Ovary (tissue), 9 donors: ENCODE results near the gene SCARF2. TPM values are rescaled to one million over a fixed set of nuclear protein-coding genes. Genes with fewer than 3 reads are reported as not detected.

ENCODE experiments used
- DNase-seq, 5 donors: peaks; one replicate each; pipeline ENCODE4 v3.0.0-alpha.2; 2019 to 2020
- H3K27ac ChIP-seq, 2 donors: fragments of 200-600 bp; one replicate each; pipeline versions ENCODE4 v1.5.1 to v1.8.0; 2019 to 2022
- H3K27me3 ChIP-seq: fragments of 200-600 bp; one replicate; pipeline ENCODE4 v1.8.0; 2022
- H3K36me3 ChIP-seq: fragments of 200-600 bp; sonication (generic); one replicate; pipeline ENCODE4 v1.5.1; 2019
- H3K4me1 ChIP-seq: one replicate; pipeline ENCODE4 v1.8.1; 2013; ENCODE audit warnings: mild to moderate bottlenecking, moderate library complexity; ENCODE audit not compliant: insufficient read depth
- H3K4me3 ChIP-seq: fragments of 200-600 bp; sonication (generic); one replicate; pipeline ENCODE4 v1.5.1; 2017
- H3K9me3 ChIP-seq, 2 donors: fragments of 200-600 bp in 1 of 2; sonication (generic) in 1 of 2; one replicate each; pipeline versions ENCODE4 v1.5.1 to v1.8.1; 2013 to 2019; ENCODE audit warnings: mild to moderate bottlenecking in 1 of 2, moderate library complexity in 1 of 2
- CTCF ChIP-seq, 3 donors: fragments of 450-650 bp in 2 of 3; fragments of 200-600 bp in 1 of 3; IDR thresholded peaks; one replicate each; pipeline versions ENCODE4 v1.5.1 to v1.8.0; 2016 to 2022; ENCODE audit warnings: antibody characterized with exemption in 3 of 3, mild to moderate bottlenecking in 1 of 3
- EP300 ChIP-seq: sonication (generic); formaldehyde crosslinking; IDR thresholded peaks from one replicate; pipeline ENCODE4 v1.6.1; 2017; ENCODE audit warnings: antibody characterized with exemption
- POLR2A ChIP-seq: fragments of 450-650 bp; IDR thresholded peaks from one replicate; pipeline ENCODE4 v1.6.1; 2017; ENCODE audit warnings: antibody characterized with exemption, mild to moderate bottlenecking, moderate library complexity
- WGBS, 3 donors: extraction: QIAGEN DNeasy Blood & Tissue Kit in 1 of 3; methylation state at CpG; one replicate each; pipeline versions ENCODE4 v1.1.5 to v1.1.7; 2013 to 2017; 5-methylcytosine and 5-hydroxymethylcytosine counted together
- intact Hi-C, 4 donors: fragments of 100-400 bp; cut with DNase I; formaldehyde crosslinking; loops; one replicate each; pipeline versions ENCODE4 v1.11.0 to v1.15.1; 2022 to 2023
- polyA plus RNA-seq, 2 donors: library from polyadenylated mRNA; stranded (reverse); fragments of 200-250 nt in 1 of 2; fragments of 350-450 nt in 1 of 2; fragmentation: Illumina TruSeq in 1 of 2; extraction: RNeasy Lipid Tissue Mini Kit (QIAGEN cat#74804) in 1 of 2; gene quantifications; one replicate each; pipeline ENCODE4 v1.2.3, GENCODE V29; 2013 to 2014
- total RNA-seq, 7 donors: library from RNA; depleted of rRNA in 2 of 7; stranded (reverse); fragments of >200 nt in 2 of 7; fragmentation: NEBNext Ultra II Directional in 3 of 7; extraction: Animal tissue kit (Norgen Biotek cat#: 25700) in 3 of 7; gene quantifications; one replicate each; pipeline versions ENCODE4 v1.1.0 to v1.2.4, GENCODE V29; 2016 to 2023
- donor health status: DM: no; HTN: no; CAD: no; lungs with moderate emphysema.
- donor health status: DM: no; HTN: no; CAD: no.
- donor health status: Bipolar disorder and iron deficiency.
- donor health status: DM: yes; HTN: yes; CAD: no.
- donor health status: DM: no; HTN: no; CAD: no.
- donor health status: DM: yes; HTN: yes; CAD: no.

The SCARF2 gene
- total and polyA plus RNA-seq, 9 donors: 2.1 to 44.6 (median 19.9) TPM

- DNase-seq: peak in 1 of 5 donors; percentile 32
- Histone ChIP-seq H3K36me3 (no peaks in the 10 kb centered on the region), H3K27ac (no peak overlapping the region), H3K4me1 (peaks cover 15% of the 10 kb centered on the region), H3K27me3 (no peaks in the 10 kb centered on the region), H3K4me3 (no peak overlapping the region), H3K9me3 (no peaks in the 10 kb centered on the region)
- intact Hi-C loops: no loop called here
- TF ChIP-seq EP300 (no peak), CTCF (IDR thresholded peaks at IDR 0.05) (no peak), POLR2A (no peak)
- WGBS, 3 donors: 89 to 93% (median 89%) methylated on average over 4 to 5 of the region's 5 CpGs
Observed at GRCh38 chr22:20439928-20440575, 2.4 kb upstream of the SCARF2 start.

- Histone ChIP-seq H3K4me1 (peaks cover 15% of the 10 kb centered on the region), H3K27ac (no peak overlapping the region), H3K9me3 (no peaks in the 10 kb centered on the region), H3K36me3 (no peaks in the 10 kb centered on the region), H3K4me3 (no peak overlapping the region), H3K27me3 (no peaks in the 10 kb centered on the region)
- intact Hi-C loops: no loop called here
- WGBS, 3 donors: 81 to 89% (median 86%) methylated on average over 4 of the region's 4 CpGs
- peak in 2 of 5 donors; percentile 15 to 31 for DNase-seq
- TF ChIP-seq POLR2A: no peak
Observed at GRCh38 chr22:20439556-20439927, 1.9 kb upstream of the SCARF2 start.

GRCh38 chr22:20438678-20439492 is 1.3 kb upstream of the SCARF2 start:
- Histone ChIP-seq H3K4me1 (peaks cover 15% of the 10 kb centered on the region), H3K36me3 (no peaks in the 10 kb centered on the region), H3K27me3 (no peaks in the 10 kb centered on the region), H3K27ac (peak overlapping the region; percentile 91 to 93), H3K9me3 (no peaks in the 10 kb centered on the region), H3K4me3 (peak overlapping the region; percentile 81)
- 25 to 42% (median 32%) methylated on average over 13 of the region's 13 CpGs for WGBS, 3 donors
- no peak for TF ChIP-seq POLR2A
- TF ChIP-seq EP300: no peak
- TF ChIP-seq CTCF (IDR thresholded peaks at IDR 0.05): no peak
- intact Hi-C loops: no loop called here
- peak in 4 of 5 donors; percentile 37 to 65 (median 48) for DNase-seq

- WGBS, 3 donors: 8 to 11% (median 9%) methylated on average over 6 of the region's 6 CpGs
- H3K4me1 ChIP-seq: peaks cover 15% of the 10 kb centered on the region
- peak overlapping the region; percentile 81 for H3K4me3 ChIP-seq
- TF ChIP-seq EP300 (no peak), CTCF (IDR thresholded peaks at IDR 0.05) (no peak), POLR2A (no peak)
- no peaks in the 10 kb centered on the region for H3K9me3 ChIP-seq
- peak overlapping the region; percentile 91 to 93 for H3K27ac ChIP-seq
- H3K27me3 ChIP-seq: no peaks in the 10 kb centered on the region
- intact Hi-C loops: no loop called here
- no peak for DNase-seq
- no peaks in the 10 kb centered on the region for H3K36me3 ChIP-seq
Observed at GRCh38 chr22:20438427-20438677, 727 bp upstream of the SCARF2 start.
